HG03060 (cell line): Measurements from ENCODE around the gene COA6.
"Not testable (repeated sequence)": the region's sequence is repeated elsewhere in the genome, so short reads cannot be mapped to it uniquely, and the experiment has no call there.

Source experiments
- ATAC-seq: cut with Tn5 transposase; IDR thresholded peaks from one replicate; pipeline ENCODE4 v1.9.1; 2021; ENCODE audit warnings: low read depth, moderate number of reproducible peaks; ENCODE audit not compliant: unreplicated experiment

Gene COA6

DNA sequence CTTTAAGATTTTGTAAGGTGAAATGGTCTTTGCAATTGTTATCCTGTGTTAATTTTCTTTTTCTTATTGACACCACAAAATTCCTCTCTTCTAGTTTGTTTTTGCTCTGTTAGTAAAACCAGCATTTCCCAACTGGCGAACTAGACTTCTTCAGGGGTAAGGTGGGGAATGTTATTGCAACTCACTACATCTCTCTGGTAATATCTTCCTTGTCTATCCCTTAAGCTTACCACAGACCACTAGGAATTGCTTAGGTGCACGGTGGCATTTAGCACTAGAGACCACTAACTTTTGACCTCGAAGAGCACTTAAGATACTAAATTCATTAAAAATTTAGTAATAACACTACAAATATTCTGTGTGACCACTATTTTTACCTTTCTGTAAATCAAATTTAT, 4.2 kb upstream of the COA6 start:
- ATAC-seq = no peak

DNA sequence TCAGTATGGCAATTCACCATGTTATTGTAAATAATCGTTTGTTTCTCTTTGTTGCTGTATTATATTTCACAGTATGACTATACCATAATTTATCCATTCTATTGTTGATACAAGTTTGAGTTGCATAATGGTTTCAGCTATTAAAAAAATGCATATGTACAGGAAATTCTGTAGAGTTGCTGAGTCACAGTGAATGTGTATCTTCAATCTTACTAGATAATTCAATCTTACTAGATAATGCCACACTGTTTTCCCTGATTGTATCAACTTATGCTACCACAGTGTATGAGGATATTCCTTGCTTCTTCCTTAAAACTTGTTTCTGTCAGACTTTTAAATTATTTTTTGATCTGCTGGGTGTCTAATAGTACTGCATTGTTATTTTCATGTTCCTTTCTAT, 3.5 kb upstream of the COA6 start:
- ATAC-seq = no peak

GRCh38 chr1:234371414-234371813, 1.8 kb upstream of the COA6 start:
- no peak for ATAC-seq

DNA sequence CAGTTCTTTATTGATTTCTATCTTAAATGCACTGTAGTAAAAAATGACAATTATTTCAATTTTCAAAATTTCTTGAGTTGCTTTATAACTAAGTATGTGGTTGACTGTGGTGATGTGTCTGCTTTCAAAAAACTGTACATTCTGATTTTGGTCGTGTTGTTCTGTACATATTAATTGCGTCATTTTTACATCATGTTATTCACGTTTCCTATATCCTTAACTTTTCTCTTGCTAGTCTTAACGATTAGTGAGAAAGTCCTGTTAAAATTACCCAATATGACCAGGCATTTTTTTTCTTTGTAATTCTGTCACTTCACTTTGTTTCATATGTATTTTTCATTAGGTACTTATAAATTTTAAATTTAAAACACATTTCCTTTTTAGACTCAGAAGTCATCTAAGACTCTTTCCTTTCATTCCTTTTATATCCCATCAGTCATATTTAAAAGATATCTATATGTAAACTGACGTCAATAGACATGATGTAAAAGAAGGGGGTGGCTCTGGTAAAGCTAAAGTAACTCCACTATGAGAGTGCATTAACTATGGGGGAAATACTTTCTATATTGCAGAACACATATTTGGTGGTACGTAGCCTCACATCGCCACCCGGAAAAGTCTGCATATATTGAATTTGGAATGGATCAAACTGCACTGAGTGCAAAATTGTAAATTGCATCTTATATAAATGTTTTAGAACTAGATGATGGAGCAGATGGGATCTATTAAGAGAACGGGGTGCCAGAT, 1.1 kb upstream of the COA6 start:
- ATAC-seq = no peak

DNA sequence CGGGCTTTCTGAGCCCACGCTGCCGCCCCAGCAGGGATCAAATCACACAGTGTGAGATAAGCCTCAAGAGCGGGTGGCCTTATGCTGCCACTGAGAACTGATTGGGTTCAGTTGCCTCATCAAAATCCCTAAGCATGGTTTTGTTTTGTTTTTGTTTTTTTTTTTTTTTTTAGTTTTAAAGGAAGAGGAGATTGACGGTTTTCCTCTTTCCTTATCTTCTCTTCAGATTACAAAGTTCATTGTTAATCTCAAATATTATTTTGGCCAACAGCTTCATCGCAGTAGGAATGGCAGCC, 651 bp downstream of the COA6 start:
- ATAC-seq = no peak

- no peak for ATAC-seq
Observed at GRCh38 chr1:234375672-234376071, 2.4 kb downstream of the COA6 start.

GRCh38 chr1:234379591-234380109, 6.4 kb downstream of the COA6 start:
- not testable (repeated sequence) for ATAC-seq

DNA sequence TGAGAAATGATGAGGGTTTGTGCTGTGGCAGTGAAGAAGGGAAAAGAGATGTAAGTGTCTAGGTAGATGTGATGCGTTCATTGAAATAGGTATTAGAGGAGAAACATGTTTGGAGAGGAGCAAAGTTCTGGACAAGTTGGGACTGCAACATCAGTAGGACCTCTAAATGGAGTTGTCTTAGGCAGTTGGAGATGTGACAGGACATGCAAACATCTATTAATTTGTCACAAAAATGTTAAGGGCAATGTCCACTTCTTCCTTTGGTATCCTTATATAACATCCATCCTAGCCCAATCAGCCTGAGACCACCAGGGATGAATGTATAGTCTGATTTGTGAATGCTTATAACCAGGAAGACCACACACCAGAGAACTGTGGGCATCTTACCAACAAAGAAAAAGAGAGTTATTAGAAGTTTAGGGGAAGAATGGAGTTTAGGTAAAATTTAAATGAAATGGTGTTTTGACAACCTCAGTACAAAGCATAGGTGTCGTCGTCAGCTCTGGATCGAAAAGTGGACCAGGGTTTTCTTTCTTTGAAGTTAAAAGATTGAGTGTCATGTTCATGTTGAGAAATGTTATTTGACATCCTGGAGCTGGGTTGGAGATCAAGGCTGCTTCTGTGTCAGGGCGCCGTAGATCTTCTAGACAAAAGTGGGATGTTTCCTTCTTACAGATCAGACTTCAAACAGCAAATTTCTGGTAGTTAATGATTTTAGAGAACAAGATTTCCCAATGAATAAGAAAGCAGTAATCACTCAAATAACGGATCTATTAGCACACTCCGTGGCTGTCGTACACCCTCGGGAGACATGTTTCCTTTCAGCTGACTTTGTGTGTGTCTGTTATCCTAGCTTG, 8.7 kb downstream of the COA6 start:
- no peak for ATAC-seq

DNA sequence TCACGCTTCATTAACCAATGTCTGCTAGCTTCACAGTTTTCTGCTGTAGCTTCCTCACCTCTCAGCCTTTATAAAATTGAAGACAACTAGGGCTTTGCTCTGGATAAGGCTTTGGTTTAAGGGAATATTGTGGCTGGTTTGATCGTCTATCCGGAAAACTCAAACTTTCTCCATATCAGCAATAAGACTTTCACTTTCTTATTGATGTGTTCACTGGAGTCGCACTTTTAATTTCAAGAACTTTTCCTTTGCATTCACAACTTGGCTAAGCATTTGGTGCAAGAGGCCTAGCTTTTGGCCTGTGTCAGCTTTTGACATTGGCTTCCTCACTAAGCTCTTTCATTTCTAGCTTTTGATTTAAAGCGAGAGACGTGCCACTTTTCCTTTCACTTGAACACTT, 12.9 kb downstream of the COA6 start:
- no peak for ATAC-seq

GRCh38 chr1:234388094-234388493, 14.8 kb downstream of the COA6 start:
- no peak for ATAC-seq

DNA sequence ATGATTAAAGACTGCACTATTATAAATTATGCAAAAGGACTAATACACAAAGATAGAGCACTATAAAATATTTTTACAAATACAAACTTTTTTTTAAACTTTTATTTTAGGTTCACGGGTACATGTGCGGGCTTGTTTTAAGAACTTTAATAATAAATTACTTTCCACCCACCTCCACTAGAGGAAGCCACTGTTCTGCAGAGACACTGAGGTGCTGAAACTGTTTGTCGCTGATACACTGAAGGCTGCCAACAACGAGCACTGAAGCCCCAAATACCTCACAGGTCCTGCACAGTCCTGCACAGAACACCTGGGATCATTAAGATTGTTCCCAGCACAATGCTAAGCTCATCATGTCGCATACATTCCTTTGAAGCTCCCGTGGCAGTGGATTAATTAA, 19.9 kb downstream of the COA6 start:
- no peak for ATAC-seq

GRCh38 chr1:234395297-234395696, 22.0 kb downstream of the COA6 start:
- no peak for ATAC-seq

GRCh38 chr1:234396092-234396491, 22.8 kb downstream of the COA6 start:
- ATAC-seq = no peak

DNA sequence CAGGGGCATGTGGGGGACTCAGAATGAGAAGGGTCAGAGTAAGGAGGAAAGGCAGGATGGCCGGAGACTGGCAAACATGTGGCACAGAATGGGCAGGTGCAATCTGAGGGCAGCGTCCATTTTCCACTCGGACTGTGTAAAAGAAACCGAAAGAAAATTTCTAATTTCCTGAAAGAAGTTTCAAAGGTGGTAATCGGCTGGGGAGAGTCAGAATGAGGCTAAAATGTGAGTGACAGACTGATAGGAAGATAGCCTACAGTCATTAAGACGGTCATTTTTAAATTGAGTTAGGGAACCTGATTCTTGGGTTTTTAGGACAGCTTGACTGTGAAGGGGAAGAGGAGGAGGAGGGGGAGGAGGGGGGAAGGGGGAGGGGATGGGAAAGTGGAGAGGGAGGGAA, 23.6 kb downstream of the COA6 start:
- no peak for ATAC-seq

GRCh38 chr1:234397732-234398131, 24.5 kb downstream of the COA6 start:
- no peak for ATAC-seq

- no peak for ATAC-seq
Observed at GRCh38 chr1:234398849-234399381, 25.7 kb downstream of the COA6 start.

- not testable (repeated sequence) for ATAC-seq
Observed at GRCh38 chr1:234399515-234399914, 26.3 kb downstream of the COA6 start.

GRCh38 chr1:234400773-234401172, 27.5 kb downstream of the COA6 start:
- no peak for ATAC-seq

- no peak for ATAC-seq
Observed at GRCh38 chr1:234401658-234402057, 28.4 kb downstream of the COA6 start.

DNA sequence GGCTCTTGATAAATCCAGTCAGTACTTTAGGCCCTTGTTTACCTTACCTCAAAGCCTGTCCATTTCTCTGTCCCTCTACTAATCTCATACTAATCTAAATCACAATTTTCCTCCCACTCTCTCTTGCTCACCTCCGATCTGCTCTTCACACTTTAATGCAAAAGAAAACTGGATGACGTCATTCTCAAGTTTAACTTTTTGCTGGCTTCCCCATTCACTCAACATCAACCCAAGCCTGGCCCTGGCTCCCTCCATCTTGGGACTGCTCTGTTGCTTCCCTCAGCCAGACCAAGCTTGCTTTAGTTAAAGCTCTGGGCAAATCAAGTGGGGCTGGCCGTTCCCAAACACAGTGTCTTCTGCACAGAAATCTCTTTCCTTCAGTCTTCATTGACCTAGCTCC, 29.7 kb downstream of the COA6 start:
- ATAC-seq = no peak

DNA sequence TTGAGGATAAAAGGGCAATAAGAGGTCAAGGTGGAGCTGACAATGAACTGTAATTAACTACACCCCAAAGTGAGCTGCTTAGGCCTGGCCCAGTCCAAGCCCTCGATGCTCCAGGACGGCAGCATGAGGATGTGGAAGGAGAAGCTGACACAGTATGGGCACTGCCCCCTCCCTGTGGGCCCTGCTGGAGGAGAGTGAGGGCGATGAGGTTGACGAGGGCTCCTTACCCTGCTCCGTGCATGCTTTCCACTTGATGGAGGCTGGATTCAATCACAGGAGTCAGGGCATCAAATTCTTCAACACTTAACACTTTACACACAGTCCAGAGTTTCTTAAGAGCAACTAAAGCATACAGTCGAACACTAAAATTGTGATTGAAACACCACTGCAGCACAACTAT, 32.4 kb downstream of the COA6 start:
- no peak for ATAC-seq

GRCh38 chr1:234406871-234407270, 33.6 kb downstream of the COA6 start:
- no peak for ATAC-seq
